ENCODE results near the gene ALOX15B.
A peak's percentile ranks its signal among the peaks of the same experiment; 100 is the strongest.
"Not testable (repeated sequence)": the region's sequence is repeated elsewhere in the genome, so short reads cannot be mapped to it uniquely, and the experiment has no call there.

ALOX15B gene

DNA sequence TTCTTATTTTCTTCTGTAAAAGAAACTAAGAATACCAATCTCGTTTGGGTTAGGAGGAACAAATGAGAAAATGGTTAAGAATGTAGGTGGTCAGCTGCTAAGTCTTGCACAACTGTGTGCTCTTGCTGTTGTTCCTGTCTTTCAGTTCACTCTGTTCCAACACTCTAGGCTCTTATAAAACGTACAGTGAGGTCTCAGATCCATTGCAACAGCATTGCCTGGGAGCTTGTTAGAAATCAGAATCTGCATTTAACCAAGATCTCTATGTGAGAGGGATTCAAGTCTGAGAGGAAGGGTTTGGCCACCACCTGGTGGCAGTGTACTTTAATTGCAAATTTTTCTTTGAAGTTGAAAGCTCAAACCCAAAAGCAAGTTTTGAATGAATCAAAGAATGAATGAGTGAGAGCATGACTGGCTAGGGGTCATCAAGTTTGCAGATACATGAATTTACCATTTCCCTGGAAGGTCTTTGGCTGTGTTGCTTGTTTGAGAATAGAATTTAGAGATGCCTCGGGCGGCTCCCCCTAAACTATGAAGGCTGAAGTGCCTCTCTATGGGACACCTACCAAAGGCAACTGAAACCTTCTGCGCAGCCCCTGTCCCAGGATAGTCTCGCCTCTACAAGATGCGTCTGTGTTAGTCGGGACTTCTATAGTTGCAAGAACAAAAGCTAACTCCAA lies 2.5 kb downstream of the ALOX15B start:
- DNase-seq: peak; percentile 47

DNA sequence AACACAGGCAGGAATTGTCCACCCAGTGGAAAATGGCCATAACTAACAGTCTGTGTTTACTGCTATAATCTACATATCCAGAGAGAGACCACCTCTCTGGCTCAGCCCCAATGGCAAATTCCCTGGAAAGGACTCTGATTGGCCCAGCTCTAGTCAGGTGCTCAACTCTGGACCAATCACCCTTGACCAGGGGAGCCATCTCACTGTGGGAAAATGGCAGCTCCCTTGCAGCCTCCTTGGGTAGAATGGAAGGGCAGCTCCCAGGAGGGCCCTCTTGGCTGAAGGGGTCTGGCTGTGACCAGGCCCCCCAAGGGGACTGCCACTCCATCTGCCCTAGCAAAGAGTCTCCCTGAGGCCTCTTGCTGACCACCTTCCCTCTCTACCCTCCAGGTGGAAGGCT lies 3.1 kb downstream of the ALOX15B start:
- no peak for DNase-seq

DNA sequence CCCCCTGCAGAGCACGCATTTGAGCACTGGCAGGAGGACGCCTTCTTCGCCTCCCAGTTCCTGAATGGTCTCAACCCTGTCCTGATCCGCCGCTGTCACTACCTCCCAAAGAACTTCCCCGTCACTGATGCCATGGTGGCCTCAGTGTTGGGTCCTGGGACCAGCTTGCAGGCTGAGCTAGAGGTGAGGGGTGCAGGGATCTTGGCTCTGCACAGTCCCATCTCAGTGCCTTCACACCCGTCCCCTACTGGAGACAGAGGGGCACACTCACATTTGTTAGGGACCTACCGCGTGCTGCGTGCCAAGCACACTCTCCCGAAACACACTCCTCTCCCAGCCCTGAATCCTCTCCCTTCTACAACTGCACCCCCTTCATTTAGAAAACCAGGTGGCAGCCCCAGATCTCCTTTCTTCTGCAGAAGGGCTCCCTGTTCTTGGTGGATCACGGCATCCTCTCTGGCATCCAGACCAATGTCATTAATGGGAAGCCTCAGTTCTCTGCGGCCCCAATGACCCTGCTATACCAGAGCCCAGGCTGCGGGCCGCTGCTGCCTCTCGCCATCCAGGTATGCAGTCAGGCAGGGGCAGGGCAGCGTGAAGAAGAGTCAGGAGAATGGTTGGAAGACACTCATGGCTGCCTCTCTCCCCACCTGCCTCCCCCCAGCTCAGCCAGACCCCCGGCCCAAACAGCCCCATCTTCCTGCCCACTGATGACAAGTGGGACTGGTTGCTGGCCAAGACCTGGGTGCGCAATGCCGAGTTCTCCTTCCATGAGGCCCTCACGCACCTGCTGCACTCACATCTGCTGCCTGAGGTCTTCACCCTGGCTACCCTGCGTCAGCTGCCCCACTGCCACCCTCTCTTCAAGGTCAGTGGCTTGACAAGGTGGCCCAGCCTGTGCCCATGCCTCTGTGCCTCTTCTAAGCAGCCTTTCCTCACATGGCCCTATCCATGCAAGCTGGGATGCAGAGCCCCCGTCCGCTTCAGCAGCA lies 6.3 kb downstream of the ALOX15B start:
- DNase-seq: no peak

DNA sequence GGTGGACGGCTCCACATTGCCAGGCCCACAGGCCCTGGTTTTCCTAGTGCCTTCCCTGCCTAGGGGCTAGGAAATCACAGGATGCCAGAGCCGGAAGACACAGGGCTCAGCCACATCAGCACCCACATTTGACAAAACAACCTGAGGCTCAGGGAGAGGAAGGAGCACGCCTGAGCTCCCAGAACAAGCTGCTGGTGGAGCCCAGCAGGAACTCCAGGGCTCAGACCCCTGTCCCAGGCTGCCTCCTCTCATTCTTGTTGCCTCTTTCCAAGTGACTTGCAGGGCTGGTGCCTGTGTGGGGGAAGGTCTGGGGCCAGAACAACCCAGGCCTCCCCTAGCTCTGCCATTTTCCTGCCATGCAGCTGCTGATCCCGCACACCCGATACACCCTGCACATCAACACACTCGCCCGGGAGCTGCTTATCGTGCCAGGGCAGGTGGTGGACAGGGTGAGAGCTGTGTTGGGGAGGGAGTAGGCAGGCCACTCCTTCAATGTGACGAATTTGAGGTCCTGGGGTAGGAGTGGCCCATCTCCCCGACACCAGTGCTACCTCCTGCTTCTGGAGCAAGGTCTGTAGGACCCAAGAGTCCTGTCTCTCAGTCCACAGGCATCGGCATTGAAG lies 7.6 kb downstream of the ALOX15B start:
- no peak for DNase-seq

DNA sequence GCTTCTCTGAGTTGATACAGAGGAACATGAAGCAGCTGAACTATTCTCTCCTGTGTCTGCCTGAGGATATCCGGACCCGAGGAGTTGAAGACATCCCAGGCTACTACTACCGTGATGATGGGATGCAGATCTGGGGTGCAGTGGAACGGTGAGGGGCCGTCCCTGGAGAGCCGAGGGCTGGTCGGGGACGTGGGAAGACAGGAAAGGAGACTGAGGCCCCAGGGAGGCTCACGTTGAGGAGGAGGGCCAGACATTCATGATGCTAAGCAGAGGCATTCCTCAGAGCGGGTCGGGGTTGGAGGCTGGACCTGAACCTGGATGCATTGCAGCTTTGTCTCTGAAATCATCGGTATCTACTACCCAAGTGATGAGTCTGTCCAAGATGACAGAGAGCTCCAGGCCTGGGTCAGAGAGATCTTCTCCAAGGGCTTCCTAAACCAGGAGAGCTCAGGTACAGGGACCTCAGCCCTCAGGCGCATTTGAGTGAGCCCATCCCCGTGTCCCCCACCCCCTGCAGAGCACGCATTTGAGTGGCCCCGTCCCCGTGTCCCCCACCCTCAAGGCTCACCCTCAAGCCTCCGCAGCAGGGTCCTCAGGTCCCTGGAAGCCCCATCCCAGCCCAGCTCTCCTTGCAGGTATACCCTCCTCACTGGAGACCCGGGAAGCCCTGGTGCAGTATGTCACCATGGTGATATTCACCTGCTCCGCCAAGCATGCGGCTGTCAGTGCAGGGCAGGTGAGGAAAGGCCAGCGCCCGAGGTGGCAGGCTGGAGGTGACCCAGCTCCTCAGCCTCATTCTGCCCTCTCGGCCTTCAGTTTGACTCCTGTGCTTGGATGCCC lies 8.3 kb downstream of the ALOX15B start:
- DNase-seq: no peak

DNA sequence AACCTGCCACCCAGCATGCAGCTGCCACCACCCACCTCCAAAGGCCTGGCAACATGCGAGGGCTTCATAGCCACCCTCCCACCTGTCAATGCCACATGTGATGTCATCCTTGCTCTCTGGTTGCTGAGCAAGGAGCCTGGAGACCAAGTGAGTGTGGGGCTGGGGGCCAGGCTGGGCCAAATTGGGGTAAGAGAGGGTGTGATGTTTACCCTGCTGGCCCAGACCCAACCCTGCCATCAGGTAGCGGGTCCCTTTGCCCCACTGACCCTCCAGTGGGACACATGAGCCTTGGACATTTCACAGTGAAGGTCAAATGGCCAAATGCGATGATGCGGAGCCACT lies 8.9 kb downstream of the ALOX15B start:
- no peak for DNase-seq

DNA sequence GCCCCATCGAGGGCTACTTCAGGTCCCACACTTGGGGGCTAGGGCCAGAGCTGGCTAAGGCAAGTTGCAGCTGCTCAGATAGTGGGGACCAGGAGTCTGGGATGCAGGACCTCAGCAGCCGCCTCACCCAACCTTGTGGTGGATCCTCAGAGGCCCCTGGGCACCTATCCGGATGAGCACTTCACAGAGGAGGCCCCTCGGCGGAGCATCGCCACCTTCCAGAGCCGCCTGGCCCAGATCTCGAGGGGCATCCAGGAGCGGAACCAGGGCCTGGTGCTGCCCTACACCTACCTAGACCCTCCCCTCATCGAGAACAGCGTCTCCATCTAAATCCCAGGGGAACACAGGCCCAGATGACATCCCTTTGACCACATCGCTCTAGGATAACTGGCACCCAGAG lies 9.4 kb downstream of the ALOX15B start:
- no peak for DNase-seq

DNA sequence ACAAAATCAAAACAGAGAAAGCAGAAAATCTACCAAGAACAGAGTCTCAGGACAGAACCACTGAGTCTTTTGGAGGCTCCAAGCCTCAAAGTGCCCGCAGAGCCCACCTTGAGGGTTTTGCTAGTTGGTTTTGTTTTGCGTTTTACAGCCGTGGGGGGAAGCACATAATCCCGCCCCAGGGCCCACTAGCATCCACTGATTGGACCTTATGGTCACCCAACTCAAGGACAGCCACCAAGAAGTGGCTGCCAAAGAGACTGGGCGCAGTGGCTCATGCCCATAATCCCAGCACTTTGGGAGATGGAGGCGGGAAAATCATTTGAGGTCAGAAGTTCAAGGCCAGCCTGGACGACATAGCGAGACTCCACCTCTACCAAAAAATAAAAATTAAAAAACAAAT lies 9.9 kb downstream of the ALOX15B start:
- DNase-seq: no peak

DNA sequence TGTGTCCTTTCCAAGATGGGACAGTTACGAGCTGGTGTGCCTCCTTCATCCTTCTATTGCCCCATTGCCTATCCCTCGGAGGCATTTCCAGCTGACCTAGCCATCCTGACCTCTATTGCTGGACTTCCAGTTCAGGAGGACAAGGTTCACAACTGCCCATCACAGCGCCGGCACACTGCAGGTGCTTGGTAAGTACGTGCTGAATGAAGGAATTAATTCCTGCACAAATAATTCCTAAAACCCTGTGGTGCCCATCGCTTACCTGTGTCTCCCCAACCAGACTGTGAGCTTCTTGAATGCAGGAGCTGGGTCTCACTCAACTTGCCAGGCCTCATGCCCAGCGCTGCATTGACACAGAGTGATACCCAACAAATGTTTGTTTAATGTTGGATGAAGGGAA lies 13.0 kb downstream of the ALOX15B start:
- DNase-seq: no peak

DNA sequence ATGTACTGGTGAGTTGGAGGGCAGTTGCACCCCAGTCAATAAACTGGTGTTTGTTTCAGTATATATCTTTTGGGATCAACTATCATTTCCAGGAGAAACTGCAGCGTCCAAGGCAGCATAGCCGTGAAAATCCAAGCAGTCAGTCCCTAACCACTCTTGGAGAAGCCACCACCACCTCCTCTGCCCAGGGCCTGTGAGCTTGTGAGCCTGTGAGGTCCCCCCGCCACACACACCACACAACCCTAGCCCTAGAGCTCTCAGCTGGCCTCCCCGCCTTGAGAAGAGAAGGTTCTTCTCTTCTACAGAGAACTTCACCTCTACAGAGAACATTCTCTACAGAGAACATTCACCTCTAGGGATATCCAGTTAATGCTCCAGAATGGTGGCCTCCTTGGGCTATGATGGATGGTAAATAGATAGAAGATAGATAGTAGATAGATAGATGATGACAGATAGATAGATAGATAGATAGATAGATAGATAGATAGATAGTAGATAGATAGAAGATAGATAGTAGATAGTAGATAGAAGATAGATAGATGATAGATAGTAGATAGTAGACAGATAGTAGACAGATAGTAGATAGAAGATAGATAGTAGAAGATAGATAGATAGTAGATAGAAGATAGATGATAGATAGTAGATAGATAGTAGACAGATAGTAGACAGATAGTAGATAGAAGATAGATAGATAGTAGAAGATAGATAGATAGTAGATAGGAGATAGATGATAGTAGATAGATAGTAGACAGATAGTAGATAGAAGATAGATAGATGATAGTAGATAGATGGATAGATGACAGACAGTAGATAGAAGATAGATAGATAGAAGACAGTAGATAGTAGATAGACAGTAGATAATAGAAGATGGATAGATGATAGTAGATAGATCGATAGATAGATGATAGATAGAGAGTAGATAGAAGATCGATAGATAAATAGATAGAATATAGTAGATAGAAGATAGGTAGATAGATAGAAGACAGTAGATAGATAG lies 13.7 kb downstream of the ALOX15B start:
- DNase-seq: no peak

DNA sequence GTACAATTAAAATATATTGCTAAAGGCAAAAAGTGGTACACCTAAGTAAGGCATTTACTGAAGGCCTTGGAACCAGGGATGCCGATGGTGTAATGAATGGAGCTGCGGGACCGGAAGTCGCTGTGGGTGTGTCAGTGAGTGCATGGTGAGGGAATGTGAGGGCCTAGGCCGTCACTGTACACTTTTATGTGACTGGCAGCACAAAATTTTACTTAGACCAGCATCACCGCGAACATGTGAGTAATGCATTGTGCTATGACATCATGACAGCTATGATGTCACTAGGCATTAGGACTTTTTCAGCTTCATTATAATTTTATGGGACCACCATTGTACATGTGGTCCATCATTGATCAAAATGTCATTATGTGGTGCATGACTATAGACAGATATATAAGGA lies 14.7 kb downstream of the ALOX15B start:
- DNase-seq: no peak

DNA sequence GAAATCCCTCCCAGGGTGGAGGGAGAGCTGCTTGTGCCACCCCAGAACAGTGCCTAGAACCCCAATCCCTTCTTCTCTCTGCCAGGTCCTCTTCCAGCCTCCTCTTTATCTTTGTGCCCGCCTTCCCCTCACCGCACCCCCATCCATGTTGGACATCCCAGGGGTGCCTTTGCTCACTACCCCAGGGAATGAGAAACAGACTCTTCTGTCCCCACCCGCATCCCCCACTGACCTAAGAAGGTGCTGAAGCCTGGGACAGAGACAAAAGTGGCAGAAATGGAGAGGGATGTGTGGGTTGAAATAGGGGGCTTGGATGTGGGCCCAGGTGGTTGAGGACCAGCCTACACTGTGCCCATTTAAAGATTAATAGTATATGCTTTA lies 17.0 kb downstream of the ALOX15B start:
- no peak for DNase-seq

DNA sequence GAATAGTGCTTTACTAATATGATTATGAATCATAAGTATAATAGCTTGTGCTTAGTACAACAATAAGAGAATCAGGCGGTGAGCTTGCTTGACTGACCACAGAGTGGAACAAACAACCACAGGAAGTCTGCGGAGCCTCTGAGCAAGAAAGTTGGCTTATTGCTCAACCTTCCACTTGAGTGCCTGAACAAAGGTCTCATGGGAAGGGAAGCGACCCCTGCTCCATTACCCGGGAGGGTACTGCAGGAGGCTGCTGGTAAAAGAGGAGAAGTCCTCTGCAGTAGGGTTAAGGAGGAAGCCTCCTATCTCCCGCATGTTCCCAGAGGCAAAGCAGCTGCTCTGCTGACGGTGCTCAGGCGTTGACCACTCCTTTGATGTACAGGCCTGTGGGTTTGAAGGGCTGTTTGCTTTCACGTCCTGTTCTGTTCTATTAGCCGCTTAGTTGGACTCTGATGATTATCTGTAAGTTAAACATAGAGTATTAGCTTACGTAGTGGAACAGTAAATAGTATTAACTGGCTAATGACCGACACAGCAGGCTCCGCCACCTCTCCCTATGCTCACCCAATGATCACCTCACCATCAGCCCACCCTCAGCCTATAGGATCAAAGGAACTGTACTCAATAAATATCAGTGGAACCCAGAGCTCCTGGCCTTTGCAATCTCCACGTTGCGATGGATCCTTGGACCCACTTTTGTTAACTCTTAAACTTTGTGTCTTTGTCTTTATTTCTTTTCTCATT lies 17.5 kb downstream of the ALOX15B start:
- no peak for DNase-seq

DNA sequence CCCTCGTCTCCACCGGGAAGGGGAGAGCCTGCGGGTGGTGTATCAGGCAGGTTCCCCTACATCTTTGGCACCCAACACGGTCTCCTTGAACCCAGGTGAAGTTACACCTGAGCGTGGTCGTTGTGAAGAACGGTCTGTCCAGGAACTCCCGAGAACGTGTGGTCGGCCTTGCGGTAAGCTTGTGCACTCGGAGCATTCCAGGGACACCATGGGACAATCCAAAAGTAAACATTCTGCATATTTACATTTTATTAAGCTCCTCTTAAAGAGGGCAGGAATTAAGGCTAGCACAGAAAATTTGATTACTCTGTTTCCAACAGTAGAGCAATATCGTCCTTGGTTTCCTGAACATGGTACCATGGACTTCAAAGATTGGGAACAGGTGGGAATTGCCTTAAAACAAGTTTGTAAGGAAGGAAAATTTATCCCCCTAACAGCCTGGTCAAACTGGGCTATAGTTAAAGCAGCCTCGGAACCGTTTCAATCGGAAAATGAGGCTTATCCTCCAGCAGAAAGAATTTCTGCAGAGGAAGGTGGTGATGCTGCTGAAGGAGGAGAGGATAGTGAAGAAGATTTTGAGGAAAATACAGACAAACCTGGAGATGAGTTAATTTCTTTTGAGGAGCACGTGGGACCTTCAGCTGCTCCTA lies 18.2 kb downstream of the ALOX15B start:
- DNase-seq: no peak

DNA sequence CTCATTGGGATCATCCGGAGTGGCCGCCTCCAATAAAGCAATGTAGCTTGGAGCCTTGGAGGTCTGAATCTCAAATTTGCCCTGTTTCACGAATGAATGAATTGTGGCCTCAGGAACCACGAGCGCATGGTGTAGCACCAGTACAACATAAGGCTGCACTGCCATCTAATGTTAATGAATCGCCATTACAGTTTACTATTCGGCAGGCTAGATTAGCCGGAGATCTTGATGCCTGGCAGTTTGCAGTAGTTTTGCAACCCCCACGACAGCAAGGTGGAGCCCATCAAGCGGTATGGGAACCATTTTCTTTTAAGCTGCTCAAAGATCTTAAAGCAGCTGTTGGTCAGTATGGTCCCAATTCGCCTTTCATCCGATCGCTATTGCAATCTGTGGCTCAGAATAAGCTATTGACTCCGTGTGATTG lies 18.8 kb downstream of the ALOX15B start:
- peak; percentile 38 for DNase-seq

DNA sequence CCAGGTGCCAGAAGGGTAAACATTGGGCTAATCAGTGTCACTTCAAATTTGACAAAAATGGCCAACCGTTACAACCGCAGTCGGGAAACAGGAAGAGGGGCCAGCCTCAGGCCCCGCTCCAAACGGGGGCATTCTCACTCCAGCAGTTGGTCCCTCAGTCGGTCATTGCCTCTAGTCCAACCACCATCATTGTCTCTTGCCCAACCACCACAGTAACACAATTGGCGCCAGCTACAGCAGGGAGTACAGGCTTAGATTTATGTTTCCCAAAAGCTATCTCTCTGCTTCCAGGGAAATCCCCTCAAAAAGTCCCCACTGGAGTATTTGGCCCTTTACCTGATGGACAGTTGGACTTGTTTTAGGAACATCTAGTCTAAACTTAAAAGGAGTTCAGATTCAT lies 20.3 kb downstream of the ALOX15B start:
- no peak for DNase-seq

DNA sequence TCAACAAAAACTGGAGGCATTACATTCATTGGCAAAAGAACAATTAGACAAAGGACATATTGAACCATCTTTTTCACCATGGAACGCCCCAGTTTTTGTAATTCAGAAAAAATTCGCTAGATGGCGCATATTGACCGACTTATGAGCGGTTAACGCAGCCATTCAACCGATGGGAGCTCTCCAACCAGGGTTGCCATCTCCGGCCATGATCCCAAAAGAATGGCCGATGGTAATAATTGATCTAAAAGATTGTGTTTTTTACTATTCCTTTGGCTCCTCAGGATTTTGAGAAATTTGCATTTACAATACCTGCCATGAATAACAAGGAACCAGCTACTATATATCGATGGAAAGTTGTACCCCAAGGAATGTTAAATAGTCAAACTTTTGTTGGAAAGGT lies 21.4 kb downstream of the ALOX15B start:
- peak; percentile 48 for DNase-seq

DNA sequence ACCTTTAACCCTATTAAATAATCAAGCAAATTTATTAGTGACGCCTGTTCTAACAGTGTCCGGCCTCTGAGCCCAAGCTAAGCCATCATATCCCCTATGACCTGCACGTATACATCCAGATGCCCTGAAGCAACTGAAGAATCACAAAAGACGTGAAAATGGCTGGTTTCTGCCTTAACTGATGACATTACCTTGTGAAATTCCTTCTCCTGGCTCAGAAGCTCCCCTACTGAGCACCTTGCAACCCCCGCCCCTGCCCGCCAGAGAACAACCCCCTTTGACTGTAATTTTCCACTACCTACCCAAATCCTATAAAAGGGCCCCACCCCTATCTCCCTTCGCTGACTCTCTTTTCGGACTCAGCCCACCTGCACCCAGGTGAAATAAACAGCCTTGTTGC lies 23.0 kb downstream of the ALOX15B start:
- not testable (repeated sequence) for DNase-seq

DNA sequence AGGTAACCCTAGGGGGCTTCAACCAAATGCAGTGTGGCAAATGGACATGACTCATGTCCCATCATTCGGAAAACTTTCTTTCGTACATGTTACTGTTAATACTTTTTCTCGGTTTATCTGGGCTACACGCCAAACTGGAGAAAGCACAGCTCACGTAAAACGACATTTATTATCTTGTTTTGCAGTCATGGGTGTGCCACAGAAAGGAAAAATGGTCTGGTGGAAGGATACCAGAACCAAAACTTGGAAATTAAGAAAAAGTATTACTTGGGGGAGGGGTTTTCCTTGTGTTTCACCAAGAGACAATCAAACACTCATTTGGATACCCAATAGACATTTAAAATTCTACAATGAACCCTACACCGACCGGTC lies 23.6 kb downstream of the ALOX15B start:
- no peak for DNase-seq

DNA sequence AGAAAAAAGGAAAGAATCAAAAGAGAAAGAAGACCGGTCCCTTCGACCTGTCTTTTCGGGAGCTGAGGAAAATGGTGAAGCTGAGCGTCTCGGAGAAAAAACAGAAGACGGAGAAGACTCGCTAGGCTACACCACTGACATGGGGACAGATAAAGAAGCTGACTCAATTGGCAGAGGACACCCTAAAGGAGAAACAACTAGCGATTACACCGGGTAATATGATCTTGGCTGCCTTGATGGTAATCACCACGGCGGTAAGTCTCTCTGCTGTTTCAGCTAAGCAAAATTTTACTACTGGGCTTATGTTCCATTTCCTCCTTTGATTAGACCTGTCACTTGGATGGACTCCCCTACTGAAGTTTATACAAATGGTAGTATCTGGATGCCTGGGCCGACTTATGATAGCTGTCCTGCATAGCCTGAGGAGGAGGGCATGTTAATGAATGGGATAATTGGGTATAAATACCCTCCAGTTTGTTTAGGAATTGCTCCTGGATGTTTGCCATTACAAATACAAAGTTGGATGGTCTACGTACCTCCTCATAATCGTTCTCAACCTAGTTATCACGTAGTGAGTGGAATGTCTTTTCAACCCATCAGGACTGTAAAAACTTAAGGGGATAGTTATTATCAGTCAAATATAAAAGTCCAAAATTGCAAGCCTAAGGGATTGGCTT lies 24.1 kb downstream of the ALOX15B start:
- no peak for DNase-seq
